ENCODE data around the gene CUL4A.

DNA sequence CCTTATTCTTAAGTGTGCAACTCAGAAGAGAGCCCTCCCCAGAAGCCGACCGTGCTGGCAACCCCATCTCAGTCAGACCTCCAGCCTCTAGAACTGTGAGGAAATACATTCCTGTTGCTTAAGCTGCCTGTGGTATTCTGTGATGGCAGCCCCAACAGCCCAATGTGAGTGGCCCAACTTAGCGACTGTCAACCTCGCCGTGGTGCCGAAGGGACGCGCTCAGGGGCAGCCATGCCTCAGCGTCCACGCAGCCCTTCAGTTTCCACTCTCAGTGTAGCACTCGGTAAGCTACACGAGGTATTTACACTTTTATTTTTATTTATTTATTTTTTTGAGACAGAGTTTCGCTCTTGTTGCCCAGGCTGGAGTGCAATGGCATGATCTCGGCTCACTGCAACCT, 32.6 kb upstream of the CUL4A start:
- TF ChIP-seq, protein P1, sequence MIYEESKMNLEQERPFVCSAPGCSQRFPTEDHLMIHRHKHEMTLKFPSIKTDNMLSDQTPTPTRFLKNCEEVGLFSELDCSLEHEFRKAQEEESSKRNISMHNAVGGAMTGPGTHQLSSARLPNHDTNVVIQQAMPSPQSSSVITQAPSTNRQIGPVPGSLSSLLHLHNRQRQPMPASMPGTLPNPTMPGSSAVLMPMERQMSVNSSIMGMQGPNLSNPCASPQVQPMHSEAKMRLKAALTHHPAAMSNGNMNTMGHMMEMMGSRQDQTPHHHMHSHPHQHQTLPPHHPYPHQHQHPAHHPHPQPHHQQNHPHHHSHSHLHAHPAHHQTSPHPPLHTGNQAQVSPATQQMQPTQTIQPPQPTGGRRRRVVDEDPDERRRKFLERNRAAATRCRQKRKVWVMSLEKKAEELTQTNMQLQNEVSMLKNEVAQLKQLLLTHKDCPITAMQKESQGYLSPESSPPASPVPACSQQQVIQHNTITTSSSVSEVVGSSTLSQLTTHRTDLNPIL (CRISPR knock-in tag; IDR thresholded peaks at IDR 0.05; ENCODE audit: low read depth) = no peak
- TF ChIP-seq ZFP30 (CRISPR knock-in tag; IDR thresholded peaks at IDR 0.05) = no peak
- TF ChIP-seq RARB (CRISPR knock-in tag; IDR thresholded peaks at IDR 0.05) = no peak
- TF ChIP-seq BACH2 (CRISPR knock-in tag; IDR thresholded peaks at IDR 0.05; ENCODE audit: borderline replicate concordance) = no peak
- no peak for TF ChIP-seq ZNF8 (CRISPR knock-in tag; IDR thresholded peaks at IDR 0.05)
- TF ChIP-seq, protein P2, sequence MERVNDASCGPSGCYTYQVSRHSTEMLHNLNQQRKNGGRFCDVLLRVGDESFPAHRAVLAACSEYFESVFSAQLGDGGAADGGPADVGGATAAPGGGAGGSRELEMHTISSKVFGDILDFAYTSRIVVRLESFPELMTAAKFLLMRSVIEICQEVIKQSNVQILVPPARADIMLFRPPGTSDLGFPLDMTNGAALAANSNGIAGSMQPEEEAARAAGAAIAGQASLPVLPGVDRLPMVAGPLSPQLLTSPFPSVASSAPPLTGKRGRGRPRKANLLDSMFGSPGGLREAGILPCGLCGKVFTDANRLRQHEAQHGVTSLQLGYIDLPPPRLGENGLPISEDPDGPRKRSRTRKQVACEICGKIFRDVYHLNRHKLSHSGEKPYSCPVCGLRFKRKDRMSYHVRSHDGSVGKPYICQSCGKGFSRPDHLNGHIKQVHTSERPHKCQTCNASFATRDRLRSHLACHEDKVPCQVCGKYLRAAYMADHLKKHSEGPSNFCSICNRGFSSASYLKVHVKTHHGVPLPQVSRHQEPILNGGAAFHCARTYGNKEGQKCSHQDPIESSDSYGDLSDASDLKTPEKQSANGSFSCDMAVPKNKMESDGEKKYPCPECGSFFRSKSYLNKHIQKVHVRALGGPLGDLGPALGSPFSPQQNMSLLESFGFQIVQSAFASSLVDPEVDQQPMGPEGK (CRISPR knock-in tag; IDR thresholded peaks at IDR 0.05; ENCODE audit: borderline replicate concordance) = no peak
- TF ChIP-seq, protein P3, sequence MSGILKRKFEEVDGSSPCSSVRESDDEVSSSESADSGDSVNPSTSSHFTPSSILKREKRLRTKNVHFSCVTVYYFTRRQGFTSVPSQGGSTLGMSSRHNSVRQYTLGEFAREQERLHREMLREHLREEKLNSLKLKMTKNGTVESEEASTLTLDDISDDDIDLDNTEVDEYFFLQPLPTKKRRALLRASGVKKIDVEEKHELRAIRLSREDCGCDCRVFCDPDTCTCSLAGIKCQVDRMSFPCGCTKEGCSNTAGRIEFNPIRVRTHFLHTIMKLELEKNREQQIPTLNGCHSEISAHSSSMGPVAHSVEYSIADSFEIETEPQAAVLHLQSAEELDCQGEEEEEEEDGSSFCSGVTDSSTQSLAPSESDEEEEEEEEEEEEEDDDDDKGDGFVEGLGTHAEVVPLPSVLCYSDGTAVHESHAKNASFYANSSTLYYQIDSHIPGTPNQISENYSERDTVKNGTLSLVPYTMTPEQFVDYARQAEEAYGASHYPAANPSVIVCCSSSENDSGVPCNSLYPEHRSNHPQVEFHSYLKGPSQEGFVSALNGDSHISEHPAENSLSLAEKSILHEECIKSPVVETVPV (CRISPR knock-in tag; IDR thresholded peaks at IDR 0.05) = no peak
- TF ChIP-seq OSR1 (CRISPR knock-in tag; IDR thresholded peaks at IDR 0.05) = no peak

Data from SK-N-SH treated with all-trans-retinoic acid at 6 μM for 48 hours (cell line).